ENCODE measurements around the gene PCIF1. TPM values are rescaled to one million over a fixed set of nuclear protein-coding genes. Genes with fewer than 3 reads are reported as not detected.
"Not testable (repeated sequence)": the region's sequence is repeated elsewhere in the genome, so short reads cannot be mapped to it uniquely, and the experiment has no call there.

PCIF1 gene
- polyA plus RNA-seq, 2 donors = 18.0 to 20.9 TPM

DNA sequence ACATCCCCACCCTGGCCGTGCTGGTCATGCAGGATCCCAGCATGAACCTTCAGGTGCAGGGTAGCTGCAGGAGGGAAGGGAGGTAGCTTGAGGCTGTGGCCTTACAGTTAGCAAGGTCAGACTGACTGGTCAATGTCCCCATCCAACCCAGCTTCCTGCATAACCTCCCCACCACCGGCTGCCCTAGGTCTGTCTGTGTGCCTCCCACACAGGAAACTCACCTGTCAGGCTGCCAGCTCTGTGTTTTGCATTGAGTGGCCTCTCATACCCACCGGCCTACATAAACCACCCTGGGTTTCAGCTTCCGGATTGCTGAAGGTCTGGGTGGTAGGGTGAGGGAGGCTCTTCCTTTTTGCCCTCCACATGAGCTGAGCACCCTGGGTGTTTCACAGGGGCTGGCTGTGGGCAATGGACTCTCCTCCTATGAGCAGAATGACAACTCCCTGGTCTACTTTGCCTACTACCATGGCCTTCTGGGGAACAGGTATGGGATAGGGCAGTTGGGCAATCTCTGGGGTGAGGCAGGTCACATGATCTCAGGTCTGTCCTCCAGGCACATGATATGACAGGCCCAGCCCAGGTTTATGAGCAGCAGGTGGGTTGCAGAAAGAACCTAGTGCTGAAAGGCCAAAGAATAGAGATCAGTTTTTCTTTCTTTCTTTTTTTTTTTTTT is 41.5 kb upstream of the PCIF1 start:
- Histone ChIP-seq H3K9me3 (ENCODE audit: control insufficient read depth in 2 of 2, insufficient read depth in 1 of 2, low read depth in 1 of 2, low read length in 1 of 2) (no peaks in the 10 kb centered on the region), H3K27me3 (ENCODE audit: control insufficient read depth in 1 of 2, insufficient read depth in 2 of 2, low read length in 2 of 2) (no peaks in the 10 kb centered on the region), H3K36me3 (ENCODE audit: control insufficient read depth in 2 of 2, insufficient read depth in 2 of 2, low read length in 1 of 2) (peaks cover 18 to 20% of the 10 kb centered on the region in 2 donors), H3K27ac (ENCODE audit: low read depth in 2 of 2, low read length in 1 of 2) (peak overlapping the region in 1 of 2 donors; percentile 26), H3K4me1 (ENCODE audit: control insufficient read depth in 2 of 2, insufficient read depth in 2 of 2, low read length in 1 of 2) (peaks cover 7 to 18% of the 10 kb centered on the region in 2 donors), H3K4me3 (ENCODE audit: low read depth in 1 of 2, low read length in 2 of 2) (no peak overlapping the region)
- WGBS, 2 donors = 64 to 68% methylated on average over 4 of the region's 4 CpGs

DNA sequence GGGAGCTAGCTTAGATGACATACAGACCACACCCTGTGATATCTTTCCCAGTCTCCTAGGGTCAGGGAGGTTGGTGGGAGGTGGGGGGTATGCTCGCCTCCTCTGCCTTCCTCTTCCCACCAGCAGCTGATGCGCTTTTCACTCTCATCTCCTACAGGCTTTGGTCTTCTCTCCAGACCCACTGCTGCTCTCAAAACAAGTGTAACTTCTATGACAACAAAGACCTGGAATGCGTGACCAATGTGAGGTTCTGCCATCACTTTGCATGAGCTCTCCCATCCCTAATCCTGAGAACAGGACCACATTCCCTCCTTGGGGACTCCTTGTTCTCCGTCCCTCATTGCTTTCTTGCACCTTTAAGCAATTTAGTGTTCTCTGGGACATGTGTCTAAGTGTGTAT is 40.7 kb upstream of the PCIF1 start:
- Histone ChIP-seq H3K4me3 (ENCODE audit: low read depth in 1 of 2, low read length in 2 of 2) (no peak overlapping the region), H3K36me3 (ENCODE audit: control insufficient read depth in 2 of 2, insufficient read depth in 2 of 2, low read length in 1 of 2) (peaks cover 21% of the 10 kb centered on the region in 2 donors), H3K9me3 (ENCODE audit: control insufficient read depth in 2 of 2, insufficient read depth in 1 of 2, low read depth in 1 of 2, low read length in 1 of 2) (no peaks in the 10 kb centered on the region), H3K27ac (ENCODE audit: low read depth in 2 of 2, low read length in 1 of 2) (no peak overlapping the region), H3K27me3 (ENCODE audit: control insufficient read depth in 1 of 2, insufficient read depth in 2 of 2, low read length in 2 of 2) (no peaks in the 10 kb centered on the region), H3K4me1 (ENCODE audit: control insufficient read depth in 2 of 2, insufficient read depth in 2 of 2, low read length in 1 of 2) (peaks cover 7 to 18% of the 10 kb centered on the region in 2 donors)
- 90 to 95% methylated on average over 4 of the region's 4 CpGs for WGBS, 2 donors

DNA sequence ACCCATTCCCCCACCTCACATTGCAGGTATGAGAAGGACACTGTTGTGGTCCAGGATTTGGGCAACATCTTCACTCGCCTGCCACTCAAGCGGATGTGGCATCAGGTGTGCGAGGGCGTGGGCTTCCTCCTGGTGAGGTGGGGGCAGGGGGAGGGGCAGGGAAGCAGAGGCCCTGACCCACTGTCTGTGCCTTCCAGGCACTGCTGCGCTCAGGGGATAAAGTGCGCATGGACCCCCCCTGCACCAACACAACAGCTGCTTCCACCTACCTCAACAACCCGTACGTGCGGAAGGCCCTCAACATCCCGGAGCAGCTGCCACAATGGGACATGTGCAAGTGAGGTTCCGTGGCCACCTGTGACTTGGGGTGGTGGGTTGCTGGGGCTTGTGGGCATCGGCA is 39.7 kb upstream of the PCIF1 start:
- WGBS, 2 donors = 80 to 85% methylated on average over 12 of the region's 12 CpGs
- Histone ChIP-seq H3K4me1 (ENCODE audit: control insufficient read depth in 2 of 2, insufficient read depth in 2 of 2, low read length in 1 of 2) (peaks cover 7 to 18% of the 10 kb centered on the region in 2 donors), H3K9me3 (ENCODE audit: control insufficient read depth in 2 of 2, insufficient read depth in 1 of 2, low read depth in 1 of 2, low read length in 1 of 2) (no peaks in the 10 kb centered on the region), H3K4me3 (ENCODE audit: low read depth in 1 of 2, low read length in 2 of 2) (no peak overlapping the region), H3K27me3 (ENCODE audit: control insufficient read depth in 1 of 2, insufficient read depth in 2 of 2, low read length in 2 of 2) (no peaks in the 10 kb centered on the region), H3K36me3 (ENCODE audit: control insufficient read depth in 2 of 2, insufficient read depth in 2 of 2, low read length in 1 of 2) (peaks cover 21 to 22% of the 10 kb centered on the region in 2 donors), H3K27ac (ENCODE audit: low read depth in 2 of 2, low read length in 1 of 2) (no peak overlapping the region)

DNA sequence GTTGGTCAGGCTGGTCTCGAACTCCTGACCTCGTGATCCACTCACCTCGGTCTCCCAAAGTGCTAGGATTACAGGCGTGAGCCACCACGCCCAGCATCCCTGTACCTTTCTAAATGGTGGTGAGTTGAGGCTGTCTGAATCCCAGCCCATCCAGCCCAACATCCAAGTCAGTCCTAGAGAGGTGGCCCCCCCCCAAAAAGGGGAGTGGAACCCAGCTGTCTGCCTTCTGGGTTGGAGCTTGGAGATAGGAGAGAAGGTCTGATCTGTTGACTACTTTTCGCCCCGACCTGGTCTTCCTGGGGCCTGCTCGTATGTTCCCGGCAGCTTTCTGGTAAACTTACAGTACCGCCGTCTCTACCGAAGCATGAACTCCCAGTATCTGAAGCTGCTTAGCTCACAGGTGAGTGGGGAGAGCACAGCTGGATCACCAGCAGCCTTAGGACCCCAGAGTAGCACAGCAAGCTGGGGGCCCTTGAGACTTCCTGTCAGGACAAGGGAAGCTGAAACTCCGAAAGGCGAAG is 37.8 kb upstream of the PCIF1 start:
- H3K4me1 ChIP-seq (ENCODE audit: control insufficient read depth in 2 of 2, insufficient read depth in 2 of 2, low read length in 1 of 2) = peaks cover 7 to 14% of the 10 kb centered on the region in 2 donors
- peaks cover 21 to 22% of the 10 kb centered on the region in 2 donors for H3K36me3 ChIP-seq (ENCODE audit: control insufficient read depth in 2 of 2, insufficient read depth in 2 of 2, low read length in 1 of 2)
- H3K9me3 ChIP-seq (ENCODE audit: control insufficient read depth in 2 of 2, insufficient read depth in 1 of 2, low read depth in 1 of 2, low read length in 1 of 2) = no peaks in the 10 kb centered on the region
- H3K4me3 ChIP-seq (ENCODE audit: low read depth in 1 of 2, low read length in 2 of 2) = no peak overlapping the region
- no peak overlapping the region for H3K27ac ChIP-seq (ENCODE audit: low read depth in 2 of 2, low read length in 1 of 2)
- no peaks in the 10 kb centered on the region for H3K27me3 ChIP-seq (ENCODE audit: control insufficient read depth in 1 of 2, insufficient read depth in 2 of 2, low read length in 2 of 2)
- WGBS, 2 donors = 89 to 92% methylated on average over 14 of the region's 14 CpGs

DNA sequence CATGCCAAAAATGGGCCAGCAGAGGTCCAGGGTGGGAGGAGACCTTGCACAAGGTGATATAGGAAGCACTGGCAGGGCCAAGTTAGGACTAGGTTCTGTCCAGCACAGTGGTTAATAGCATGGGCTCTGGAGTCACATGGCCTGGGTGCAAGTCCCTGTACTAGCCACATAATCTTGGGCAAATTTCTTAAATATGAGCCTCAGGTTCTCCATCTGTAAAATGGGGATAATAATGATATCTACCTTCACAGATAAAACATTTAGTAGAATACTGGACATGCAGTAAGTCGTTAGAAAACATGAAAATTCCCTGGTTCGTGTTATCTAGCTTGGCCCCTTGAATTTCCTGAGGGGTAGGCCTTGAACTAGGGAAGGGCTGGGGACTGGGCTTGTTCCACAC is 37.2 kb upstream of the PCIF1 start:
- Histone ChIP-seq H3K27ac (ENCODE audit: low read depth in 2 of 2, low read length in 1 of 2) (no peak overlapping the region), H3K4me3 (ENCODE audit: low read depth in 1 of 2, low read length in 2 of 2) (no peak overlapping the region), H3K9me3 (ENCODE audit: control insufficient read depth in 2 of 2, insufficient read depth in 1 of 2, low read depth in 1 of 2, low read length in 1 of 2) (no peaks in the 10 kb centered on the region), H3K27me3 (ENCODE audit: control insufficient read depth in 1 of 2, insufficient read depth in 2 of 2, low read length in 2 of 2) (no peaks in the 10 kb centered on the region), H3K36me3 (ENCODE audit: control insufficient read depth in 2 of 2, insufficient read depth in 2 of 2, low read length in 1 of 2) (peaks cover 22% of the 10 kb centered on the region in 2 donors), H3K4me1 (ENCODE audit: control insufficient read depth in 2 of 2, insufficient read depth in 2 of 2, low read length in 1 of 2) (peaks cover 4 to 9% of the 10 kb centered on the region in 2 donors)
- 72 to 82% methylated on average over 2 of the region's 2 CpGs for WGBS, 2 donors

DNA sequence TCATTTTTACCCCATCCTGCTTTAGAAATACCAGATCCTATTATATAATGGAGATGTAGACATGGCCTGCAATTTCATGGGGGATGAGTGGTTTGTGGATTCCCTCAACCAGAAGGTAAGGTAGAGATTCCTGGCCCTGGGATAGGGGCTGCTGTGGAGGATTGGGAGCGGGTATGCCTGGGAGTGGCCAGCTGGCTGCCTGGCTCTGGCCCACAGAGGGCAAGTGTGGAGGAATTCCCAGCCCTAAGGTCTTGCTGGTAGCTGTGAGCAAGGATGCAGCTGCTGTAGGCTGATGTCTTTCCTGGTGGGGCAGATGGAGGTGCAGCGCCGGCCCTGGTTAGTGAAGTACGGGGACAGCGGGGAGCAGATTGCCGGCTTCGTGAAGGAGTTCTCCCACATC is 36.8 kb upstream of the PCIF1 start:
- peaks cover 21 to 24% of the 10 kb centered on the region in 2 donors for H3K36me3 ChIP-seq (ENCODE audit: control insufficient read depth in 2 of 2, insufficient read depth in 2 of 2, low read length in 1 of 2)
- no peak overlapping the region for H3K4me3 ChIP-seq (ENCODE audit: low read depth in 1 of 2, low read length in 2 of 2)
- no peaks in the 10 kb centered on the region for H3K9me3 ChIP-seq (ENCODE audit: control insufficient read depth in 2 of 2, insufficient read depth in 1 of 2, low read depth in 1 of 2, low read length in 1 of 2)
- no peak overlapping the region for H3K27ac ChIP-seq (ENCODE audit: low read depth in 2 of 2, low read length in 1 of 2)
- H3K27me3 ChIP-seq (ENCODE audit: control insufficient read depth in 1 of 2, insufficient read depth in 2 of 2, low read length in 2 of 2) = no peaks in the 10 kb centered on the region
- H3K4me1 ChIP-seq (ENCODE audit: control insufficient read depth in 2 of 2, insufficient read depth in 2 of 2, low read length in 1 of 2) = peaks cover 2 to 5% of the 10 kb centered on the region in 2 donors
- WGBS, 2 donors = 94% methylated on average over 7 of the region's 7 CpGs

DNA sequence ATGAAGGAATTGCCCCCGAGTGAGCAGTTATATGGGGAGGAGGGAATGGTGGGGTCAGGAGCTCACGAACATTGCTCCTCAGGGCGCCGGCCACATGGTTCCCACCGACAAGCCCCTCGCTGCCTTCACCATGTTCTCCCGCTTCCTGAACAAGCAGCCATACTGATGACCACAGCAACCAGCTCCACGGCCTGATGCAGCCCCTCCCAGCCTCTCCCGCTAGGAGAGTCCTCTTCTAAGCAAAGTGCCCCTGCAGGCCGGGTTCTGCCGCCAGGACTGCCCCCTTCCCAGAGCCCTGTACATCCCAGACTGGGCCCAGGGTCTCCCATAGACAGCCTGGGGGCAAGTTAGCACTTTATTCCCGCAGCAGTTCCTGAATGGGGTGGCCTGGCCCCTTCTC is 36.2 kb upstream of the PCIF1 start:
- 83 to 84% methylated on average over 12 of the region's 12 CpGs for WGBS, 2 donors
- Histone ChIP-seq H3K27me3 (ENCODE audit: control insufficient read depth in 1 of 2, insufficient read depth in 2 of 2, low read length in 2 of 2) (no peaks in the 10 kb centered on the region), H3K9me3 (ENCODE audit: control insufficient read depth in 2 of 2, insufficient read depth in 1 of 2, low read depth in 1 of 2, low read length in 1 of 2) (no peaks in the 10 kb centered on the region), H3K36me3 (ENCODE audit: control insufficient read depth in 2 of 2, insufficient read depth in 2 of 2, low read length in 1 of 2) (peaks cover 19 to 24% of the 10 kb centered on the region in 2 donors), H3K4me1 (ENCODE audit: control insufficient read depth in 2 of 2, insufficient read depth in 2 of 2, low read length in 1 of 2) (peaks cover 0 to 2% of the 10 kb centered on the region in 2 donors), H3K4me3 (ENCODE audit: low read depth in 1 of 2, low read length in 2 of 2) (no peak overlapping the region), H3K27ac (ENCODE audit: low read depth in 2 of 2, low read length in 1 of 2) (no peak overlapping the region)

DNA sequence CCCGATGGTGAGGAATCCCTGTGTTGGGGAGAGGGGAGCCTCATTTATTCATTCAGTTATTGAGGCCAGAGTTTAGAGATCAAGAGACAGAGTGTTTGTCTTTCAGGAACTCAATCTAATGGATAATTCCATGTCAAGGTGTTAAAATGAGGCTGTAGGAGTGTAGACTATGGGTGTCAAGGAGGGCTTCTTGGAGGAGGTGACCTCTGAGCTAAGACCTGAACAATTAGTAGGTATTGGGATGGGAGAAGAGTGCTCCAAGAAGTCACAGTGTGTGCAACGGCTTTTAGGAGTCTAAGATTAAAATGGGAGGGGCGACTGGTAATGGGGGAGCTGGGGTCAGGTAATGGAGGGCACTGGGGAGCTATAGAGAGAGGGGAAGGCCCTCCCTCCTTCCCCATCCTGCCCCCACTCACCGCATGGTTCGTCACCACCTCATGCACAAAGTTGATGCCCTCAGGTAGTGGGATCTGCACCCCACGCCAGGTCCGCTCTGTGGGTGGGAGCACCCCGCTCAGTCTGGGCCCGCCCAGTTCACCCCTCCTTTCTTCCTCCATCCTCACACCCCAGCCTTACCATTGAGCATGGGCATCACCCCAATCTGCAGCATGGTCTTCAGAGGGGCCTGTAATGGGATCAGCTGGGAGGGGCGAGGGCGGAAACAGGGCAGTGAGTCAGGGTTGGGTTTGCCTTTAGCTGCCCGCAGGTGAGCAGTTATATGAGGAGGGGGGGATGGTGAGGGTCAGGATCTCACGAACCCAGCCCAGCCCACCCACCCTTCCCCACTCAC is 35.2 kb upstream of the PCIF1 start:
- H3K27me3 ChIP-seq (ENCODE audit: control insufficient read depth in 1 of 2, insufficient read depth in 2 of 2, low read length in 2 of 2) = no peaks in the 10 kb centered on the region
- no peaks in the 10 kb centered on the region for H3K4me1 ChIP-seq (ENCODE audit: control insufficient read depth in 2 of 2, insufficient read depth in 2 of 2, low read length in 1 of 2)
- peaks cover 14 to 20% of the 10 kb centered on the region in 2 donors for H3K36me3 ChIP-seq (ENCODE audit: control insufficient read depth in 2 of 2, insufficient read depth in 2 of 2, low read length in 1 of 2)
- H3K27ac ChIP-seq (ENCODE audit: low read depth in 2 of 2, low read length in 1 of 2) = no peak overlapping the region
- H3K4me3 ChIP-seq (ENCODE audit: low read depth in 1 of 2, low read length in 2 of 2) = no peak overlapping the region
- no peaks in the 10 kb centered on the region for H3K9me3 ChIP-seq (ENCODE audit: control insufficient read depth in 2 of 2, insufficient read depth in 1 of 2, low read depth in 1 of 2, low read length in 1 of 2)
- WGBS, 2 donors = 81 to 90% methylated on average over 11 to 13 of the region's 13 CpGs

DNA sequence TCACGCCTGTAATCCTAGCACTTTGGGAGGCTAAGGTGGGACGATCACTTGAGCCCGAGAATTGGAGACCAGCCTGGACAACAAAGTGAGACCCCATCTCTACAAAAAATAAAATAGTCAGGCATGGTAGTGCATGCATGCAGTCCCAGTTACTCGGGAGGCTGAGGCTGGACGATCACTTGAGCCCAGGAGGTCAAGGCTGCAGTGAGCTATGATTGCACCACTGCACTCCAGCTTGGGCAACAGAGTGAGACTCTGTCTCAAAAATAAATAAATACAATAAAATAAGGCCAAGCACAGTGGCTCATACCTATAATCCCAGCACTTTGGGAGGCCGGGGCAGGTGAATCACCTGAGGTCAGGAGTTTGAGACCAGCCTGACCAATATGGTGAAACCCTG is 33.2 kb upstream of the PCIF1 start:
- not testable (repeated sequence) for H3K4me1 ChIP-seq (ENCODE audit: control insufficient read depth in 2 of 2, insufficient read depth in 2 of 2, low read length in 1 of 2); H3K9me3 ChIP-seq (ENCODE audit: control insufficient read depth in 2 of 2, insufficient read depth in 1 of 2, low read depth in 1 of 2, low read length in 1 of 2); H3K4me3 ChIP-seq (ENCODE audit: low read depth in 1 of 2, low read length in 2 of 2); H3K27ac ChIP-seq (ENCODE audit: low read depth in 2 of 2, low read length in 1 of 2); H3K27me3 ChIP-seq (ENCODE audit: control insufficient read depth in 1 of 2, insufficient read depth in 2 of 2, low read length in 2 of 2)
- 89 to 97% methylated on average over 6 of the region's 6 CpGs for WGBS, 2 donors
- H3K36me3 ChIP-seq (ENCODE audit: control insufficient read depth in 2 of 2, insufficient read depth in 2 of 2, low read length in 1 of 2) = peaks cover 17% of the 10 kb centered on the region in 2 donors

All from esophagus (tissue), 2 donors.